ENCODE results near the gene SCO2. TPM values are rescaled to one million over a fixed set of nuclear protein-coding genes. Genes with fewer than 3 reads are reported as not detected.

SCO2 gene
- total RNA-seq, 4 donors from 2014 or later: 1.2 to 6.3 (median 4.5) TPM; not detected in 1

DNA sequence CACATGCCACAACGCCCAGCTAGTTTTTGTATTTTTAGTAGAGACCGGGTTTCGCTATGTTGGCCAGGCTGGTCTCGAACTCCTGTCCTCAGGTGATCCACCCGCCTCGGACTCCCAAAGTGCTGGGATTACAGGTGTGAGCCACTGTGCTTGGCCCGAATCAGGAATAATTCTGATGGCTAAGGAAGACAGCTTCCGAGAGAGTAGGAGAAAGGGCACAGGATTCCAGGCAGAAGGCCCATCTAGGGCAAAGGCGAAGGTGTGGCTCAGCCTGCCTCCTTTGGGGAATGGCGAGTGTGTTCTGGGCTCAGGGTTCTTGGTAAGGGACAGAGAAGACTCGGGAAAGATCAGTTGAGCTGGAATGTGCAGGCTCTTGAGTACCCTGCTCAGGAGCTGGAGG, 38.9 kb upstream of the SCO2 start:
- peaks cover 0 to 8% (median 6%) of the 10 kb centered on the region in 4 donors for H3K4me1 ChIP-seq
- H3K27me3 ChIP-seq: no peaks in the 10 kb centered on the region
- no peaks in the 10 kb centered on the region for H3K9me3 ChIP-seq
- peak overlapping the region in 1 of 4 donors; percentile 78 for H3K27ac ChIP-seq
- H3K4me3 ChIP-seq: no peak overlapping the region
- no peak for DNase-seq
- TF ChIP-seq POLR2A (IDR thresholded peaks at IDR 0.05): no peak
- TF ChIP-seq, protein P1, sequence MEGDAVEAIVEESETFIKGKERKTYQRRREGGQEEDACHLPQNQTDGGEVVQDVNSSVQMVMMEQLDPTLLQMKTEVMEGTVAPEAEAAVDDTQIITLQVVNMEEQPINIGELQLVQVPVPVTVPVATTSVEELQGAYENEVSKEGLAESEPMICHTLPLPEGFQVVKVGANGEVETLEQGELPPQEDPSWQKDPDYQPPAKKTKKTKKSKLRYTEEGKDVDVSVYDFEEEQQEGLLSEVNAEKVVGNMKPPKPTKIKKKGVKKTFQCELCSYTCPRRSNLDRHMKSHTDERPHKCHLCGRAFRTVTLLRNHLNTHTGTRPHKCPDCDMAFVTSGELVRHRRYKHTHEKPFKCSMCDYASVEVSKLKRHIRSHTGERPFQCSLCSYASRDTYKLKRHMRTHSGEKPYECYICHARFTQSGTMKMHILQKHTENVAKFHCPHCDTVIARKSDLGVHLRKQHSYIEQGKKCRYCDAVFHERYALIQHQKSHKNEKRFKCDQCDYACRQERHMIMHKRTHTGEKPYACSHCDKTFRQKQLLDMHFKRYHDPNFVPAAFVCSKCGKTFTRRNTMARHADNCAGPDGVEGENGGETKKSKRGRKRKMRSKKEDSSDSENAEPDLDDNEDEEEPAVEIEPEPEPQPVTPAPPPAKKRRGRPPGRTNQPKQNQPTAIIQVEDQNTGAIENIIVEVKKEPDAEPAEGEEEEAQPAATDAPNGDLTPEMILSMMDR (IDR thresholded peaks at IDR 0.05): no peak
- peaks cover 0 to 4% (median 0%) of the 10 kb centered on the region in 3 donors for H3K36me3 ChIP-seq

DNA sequence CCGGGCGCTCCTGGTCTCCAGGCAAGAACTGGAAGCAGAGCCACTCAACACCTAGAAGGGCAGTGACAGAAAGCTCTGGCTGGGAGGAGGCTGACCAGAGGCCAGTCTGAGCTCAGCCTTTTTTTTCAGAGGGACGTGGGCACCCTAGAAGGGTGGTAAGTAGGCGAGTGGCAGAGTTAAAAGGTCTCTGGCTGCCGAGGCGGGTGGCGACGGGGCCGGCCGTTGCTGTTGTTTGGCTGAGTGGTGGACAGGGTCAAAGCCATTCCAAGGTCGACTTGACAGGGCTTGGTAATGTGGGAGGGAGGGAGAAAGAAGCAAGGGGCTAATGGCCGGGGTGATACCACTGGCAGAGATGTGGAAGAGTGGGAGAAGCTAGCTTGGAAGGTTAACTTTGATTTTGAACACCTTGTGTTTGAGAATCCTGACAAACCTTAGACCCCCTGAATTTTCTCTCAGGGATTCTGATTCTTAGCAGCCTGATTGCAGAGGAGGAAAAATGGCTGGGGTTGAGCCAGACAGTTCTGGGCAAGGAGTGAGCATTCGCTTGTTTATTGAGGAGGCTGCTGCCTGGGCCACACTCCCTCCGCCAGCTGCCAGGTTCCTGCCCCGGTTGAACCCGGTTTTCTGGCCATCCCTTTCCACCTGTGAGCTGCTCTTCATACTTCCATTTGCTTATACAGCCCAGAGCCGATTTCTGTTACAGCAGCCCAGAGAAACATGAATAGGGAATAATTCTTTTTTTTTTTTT, 38.2 kb upstream of the SCO2 start:
- H3K4me1 ChIP-seq: peaks cover 0 to 8% (median 6%) of the 10 kb centered on the region in 4 donors
- DNase-seq: no peak
- TF ChIP-seq POLR2A (IDR thresholded peaks at IDR 0.05): no peak
- TF ChIP-seq, protein P1 (IDR thresholded peaks at IDR 0.05): no peak
- no peaks in the 10 kb centered on the region for H3K9me3 ChIP-seq
- peak overlapping the region; percentile 66 to 84 (median 74) for H3K27ac ChIP-seq
- H3K27me3 ChIP-seq: no peaks in the 10 kb centered on the region
- peaks cover 0 to 4% (median 0%) of the 10 kb centered on the region in 3 donors for H3K36me3 ChIP-seq
- H3K4me3 ChIP-seq: peak overlapping the region; percentile 45 to 66 (median 60)

DNA sequence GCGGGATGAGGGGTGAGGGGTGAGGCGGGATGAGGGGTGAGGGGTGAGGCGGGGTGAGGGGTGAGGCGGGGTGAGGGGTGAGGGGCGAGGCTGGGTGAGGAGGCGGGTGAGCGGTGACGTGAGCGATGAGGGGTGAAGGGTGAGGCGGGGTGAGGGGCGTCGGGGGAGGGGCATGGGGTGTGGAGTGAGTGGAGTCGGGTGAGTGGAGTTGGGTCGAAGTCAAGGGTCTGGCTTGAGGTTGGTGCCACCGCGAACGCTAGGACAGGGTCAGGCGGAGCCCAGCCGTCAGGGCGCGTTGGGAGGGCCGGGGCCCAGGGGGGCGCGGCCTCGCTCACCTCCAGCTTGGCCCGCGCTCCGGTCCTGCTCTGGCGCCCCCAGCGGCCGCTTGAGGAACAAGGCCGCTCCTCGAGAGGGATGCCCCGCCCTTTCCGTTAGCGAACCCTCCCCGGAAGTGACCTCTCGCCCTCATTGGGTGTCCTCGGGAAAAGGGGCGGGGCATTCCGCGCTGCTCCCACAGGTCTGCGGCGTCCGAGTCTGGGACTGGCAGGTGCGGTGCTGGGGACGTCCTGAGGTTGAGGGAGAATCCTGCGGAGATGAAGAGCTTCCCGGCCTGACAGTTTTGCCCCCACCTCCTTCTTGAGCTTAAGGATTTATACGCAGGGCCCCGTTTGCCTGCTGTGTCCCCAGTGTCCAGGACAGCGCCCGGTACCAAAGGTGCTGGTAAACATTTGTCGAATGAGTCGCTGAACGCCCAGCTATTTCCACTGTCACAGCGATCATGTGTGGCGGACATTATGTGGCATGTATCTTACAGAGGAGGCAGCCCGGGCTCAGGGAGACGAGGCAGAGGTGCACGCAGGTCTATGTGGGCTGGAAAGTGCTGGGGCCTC, 37.4 kb upstream of the SCO2 start, which contains the start of gene SYCE3:
TSS of gene SYCE3 (minus strand) at position 397 of the 890 bp plus-strand sequence. CDS start 6,514 bp downstream, outside the sequence.
- peaks cover 0 to 8% (median 6%) of the 10 kb centered on the region in 4 donors for H3K4me1 ChIP-seq
- TF ChIP-seq, protein P1 (IDR thresholded peaks at IDR 0.05): peak; percentile 96 to 100 (median 98)
- TF ChIP-seq POLR2A (IDR thresholded peaks at IDR 0.05): peak; percentile 94

DNA sequence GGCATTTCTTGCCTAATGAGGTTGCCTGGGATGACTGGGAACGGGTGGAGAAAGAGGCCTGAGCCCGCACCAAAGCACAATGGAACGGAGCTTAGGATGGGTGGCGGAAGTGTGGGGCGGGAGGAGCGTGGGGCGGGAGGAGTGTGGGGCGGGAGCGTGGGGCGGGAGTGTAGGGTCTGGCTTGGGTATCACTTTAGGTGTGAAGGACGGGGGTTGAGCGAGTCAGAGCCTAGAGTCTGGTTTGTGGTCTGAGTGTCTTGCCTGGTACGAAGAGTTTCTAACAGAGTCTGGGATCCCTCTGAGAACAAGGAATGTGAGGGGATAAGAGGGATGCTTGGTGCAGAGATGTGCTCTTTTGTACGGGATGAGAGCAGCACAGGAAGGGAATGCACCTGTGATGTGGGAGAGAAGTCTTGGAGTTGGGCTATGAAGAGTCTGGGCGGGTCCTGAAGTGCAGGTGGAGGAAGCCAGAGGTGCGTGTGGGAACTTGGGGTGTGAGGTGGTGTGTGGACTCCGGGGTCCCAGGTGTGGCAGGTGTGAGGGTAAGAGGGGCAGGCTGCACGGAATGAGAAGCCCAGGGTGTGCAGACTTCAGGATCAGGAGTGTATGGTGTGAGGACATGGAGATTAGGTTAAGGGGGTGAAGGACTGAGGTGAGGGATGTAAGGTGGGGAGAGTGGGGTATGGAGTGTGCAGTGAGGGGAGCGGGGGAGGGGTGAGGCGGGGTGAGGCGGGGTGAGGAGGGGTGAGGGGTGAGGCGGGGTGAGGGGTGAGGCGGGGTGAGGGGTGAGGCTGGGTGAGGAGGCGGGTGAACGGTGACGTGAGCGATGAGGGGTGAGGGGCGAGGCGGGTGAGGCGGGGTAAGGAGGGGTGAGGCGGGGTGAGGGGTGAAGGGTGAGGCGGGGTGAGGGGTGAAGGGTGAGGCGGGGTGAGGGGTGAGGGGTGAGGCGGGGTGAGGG, 36.3 kb upstream of the SCO2 start:
- no peak for TF ChIP-seq POLR2A (IDR thresholded peaks at IDR 0.05)
- TF ChIP-seq, protein P1 (IDR thresholded peaks at IDR 0.05): no peak
- H3K9me3 ChIP-seq: no peaks in the 10 kb centered on the region
- H3K4me1 ChIP-seq: peaks cover 0 to 8% (median 6%) of the 10 kb centered on the region in 4 donors
- H3K4me3 ChIP-seq: no peak overlapping the region
- DNase-seq: no peak
- no peak overlapping the region for H3K27ac ChIP-seq
- no peaks in the 10 kb centered on the region for H3K27me3 ChIP-seq
- H3K36me3 ChIP-seq: no peaks in the 10 kb centered on the region

More for the DNA sequence above, 37.4 kb upstream of the SCO2 start, which contains the start of gene SYCE3:
- Histone ChIP-seq H3K27ac (peak within 1 kb of the TSS; percentile 66 to 84 (median 74)), H3K27me3 (no peaks in the 10 kb centered on the region), H3K4me3 (peak within 1 kb of the TSS; percentile 45 to 66 (median 60)), H3K9me3 (no peaks in the 10 kb centered on the region), H3K36me3 (peaks cover 0 to 2% (median 0%) of the 10 kb centered on the region in 3 donors)
- DNase-seq: peak; percentile 99

Data from Peyer's patch (tissue), 4 donors.